HepG2 (cell line): ENCODE results near the gene CEP131. TPM values are rescaled to one million over a fixed set of nuclear protein-coding genes. Genes with fewer than 3 reads are reported as not detected.

ENCODE experiments used
- FOXK1 ChIP-seq: sonication (generic); formaldehyde crosslinking; IDR thresholded peaks from 2 replicates; pipeline ENCODE4 v1.4.0; 2020; ENCODE audit warnings: low read depth, missing genetic modification reagents, borderline replicate concordance
- MYNN ChIP-seq: sonication (generic); formaldehyde crosslinking; IDR thresholded peaks from 2 replicates; pipeline ENCODE4 v1.4.0; 2020; ENCODE audit warnings: mild to moderate bottlenecking, low read depth, missing genetic modification reagents
- NONO ChIP-seq, 2 experiments: fragments of 450-650 bp in 1 of 2; sonication (generic) in 1 of 2; formaldehyde crosslinking in 1 of 2; IDR thresholded peaks in 1 of 2; conservative IDR thresholded peaks in 1 of 2; 2 replicates each; pipeline versions ENCODE4 v1.6.1 to v1.8.0; 2017 to 2022; ENCODE audit warnings: mild to moderate bottlenecking in 1 of 2, missing genetic modification reagents in 1 of 2, moderate library complexity in 1 of 2
- ZNF841 ChIP-seq: sonication (generic); formaldehyde crosslinking; IDR thresholded peaks from 2 replicates; pipeline ENCODE4 v1.8.1; 2023; ENCODE audit warnings: missing genetic modification reagents, borderline replicate concordance
- ZSCAN25 ChIP-seq: sonication (generic); formaldehyde crosslinking; IDR thresholded peaks from 2 replicates; pipeline ENCODE4 v1.8.0; 2022; ENCODE audit warnings: mild to moderate bottlenecking, missing genetic modification reagents
- polyA plus RNA-seq, 8 experiments: library from polyadenylated mRNA; depleted of rRNA in 3 of 8; stranded (reverse) in 7 of 8; unstranded in 1 of 8; fragments of >200 nt; fragmentation: Illumina TruSeq in 4 of 8; extraction: Trizol in 4 of 8; gene quantifications; 2 replicates each; pipeline versions ENCODE4 v1.2.1 to v1.2.3, GENCODE V29; 2011 to 2016; ENCODE audit warnings: low read depth in 4 of 8, missing spikeins in 1 of 8, mixed read lengths in 1 of 8; ENCODE audit not compliant: insufficient read depth in 1 of 8
- total RNA-seq, 5 experiments: library from RNA; depleted of rRNA; stranded (reverse); fragments of >200 nt; fragmentation: Illumina TruSeq; extraction: Trizol; gene quantifications; 2 replicates each; pipeline ENCODE4 v1.2.3, GENCODE V29; 2016; ENCODE audit warnings: low read depth in 1 of 5
- TF ChIP-seq, protein P1 (sequence below): IDR thresholded peaks from 2 replicates; pipeline ENCODE4 v1.6.1; 2016; ENCODE audit warnings: low read depth
- TF ChIP-seq, protein P2 (sequence below): sonication (generic); formaldehyde crosslinking; IDR thresholded peaks from 2 replicates; pipeline ENCODE4 v1.9.0; 2021; ENCODE audit warnings: mild to moderate bottlenecking, missing genetic modification reagents
- TF ChIP-seq, protein P3 (sequence below): IDR thresholded peaks from 2 replicates; pipeline ENCODE4 v1.6.1; 2016; ENCODE audit warnings: mild to moderate bottlenecking
- TF ChIP-seq, protein P4 (sequence below): sonication (generic); formaldehyde crosslinking; IDR thresholded peaks from 2 replicates; pipeline ENCODE4 v1.4.0; 2020; ENCODE audit warnings: missing genetic modification reagents
- TF ChIP-seq, protein P5 (sequence below): sonication (generic); formaldehyde crosslinking; IDR thresholded peaks from 2 replicates; pipeline ENCODE4 v1.5.0; 2020; ENCODE audit warnings: missing genetic modification reagents, mild to moderate bottlenecking, borderline replicate concordance

The CEP131 gene
- total and polyA plus RNA-seq, 2 of the 13 experiments (the other 11 are each of a cell fraction or from before 2014, with no cell fraction given) = 5.0 to 16.8 TPM

DNA sequence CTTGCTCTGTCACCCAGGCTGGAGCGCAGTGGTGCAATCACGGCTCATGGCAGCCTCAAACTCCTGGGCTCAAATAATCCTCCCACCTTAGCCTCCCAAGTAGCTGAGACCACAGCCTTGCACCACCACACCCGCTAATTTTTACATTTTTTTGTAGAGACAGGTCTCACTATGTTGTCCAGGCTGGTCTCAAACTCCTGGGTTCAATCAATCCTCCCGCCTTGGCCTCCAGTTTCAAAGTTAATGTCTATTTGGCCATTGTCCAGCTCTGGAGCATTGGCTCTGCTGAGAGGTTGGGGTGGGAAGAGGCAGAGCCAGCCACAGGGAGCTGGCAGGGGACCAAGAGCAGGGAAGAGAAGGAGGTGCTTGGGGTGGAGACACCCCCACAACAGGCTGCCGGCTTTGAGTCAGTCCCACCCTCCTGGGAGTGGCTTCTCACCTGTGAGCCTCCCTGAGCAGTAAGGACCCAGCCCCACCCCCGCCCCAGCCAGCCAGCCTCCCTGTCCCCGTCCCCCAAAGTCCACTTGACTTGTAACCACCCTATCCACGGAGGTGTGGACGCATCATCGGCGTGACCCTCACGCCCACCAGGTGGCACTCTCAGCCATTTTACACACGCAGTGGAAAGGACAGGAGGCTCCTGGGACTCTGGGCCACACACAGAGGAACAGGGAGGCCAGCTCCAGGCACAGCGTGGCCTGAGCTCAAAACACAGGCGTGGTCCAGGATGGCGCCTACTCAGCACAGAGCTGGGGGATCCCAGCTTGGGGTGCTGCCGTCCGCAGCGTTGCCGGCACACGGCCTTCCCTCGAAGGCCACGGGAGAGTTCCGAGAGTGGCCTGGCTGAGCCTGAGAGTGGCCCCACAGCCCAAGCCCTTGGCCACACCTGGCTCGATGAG, 80.2 kb downstream of the CEP131 start (continued):
- TF ChIP-seq, protein P1, sequence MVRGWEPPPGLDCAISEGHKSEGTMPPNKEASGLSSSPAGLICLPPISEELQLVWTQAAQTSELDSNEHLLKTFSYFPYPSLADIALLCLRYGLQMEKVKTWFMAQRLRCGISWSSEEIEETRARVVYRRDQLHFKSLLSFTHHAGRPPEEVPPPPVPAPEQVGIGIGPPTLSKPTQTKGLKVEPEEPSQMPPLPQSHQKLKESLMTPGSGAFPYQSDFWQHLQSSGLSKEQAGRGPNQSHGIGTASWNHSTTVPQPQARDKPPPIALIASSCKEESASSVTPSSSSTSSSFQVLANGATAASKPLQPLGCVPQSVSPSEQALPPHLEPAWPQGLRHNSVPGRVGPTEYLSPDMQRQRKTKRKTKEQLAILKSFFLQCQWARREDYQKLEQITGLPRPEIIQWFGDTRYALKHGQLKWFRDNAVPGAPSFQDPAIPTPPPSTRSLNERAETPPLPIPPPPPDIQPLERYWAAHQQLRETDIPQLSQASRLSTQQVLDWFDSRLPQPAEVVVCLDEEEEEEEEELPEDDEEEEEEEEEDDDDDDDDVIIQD (CRISPR knock-in tag) = 0 out of 2 replicates have a peak, but pooled peaks have one; percentile 17
- TF ChIP-seq, protein P2, sequence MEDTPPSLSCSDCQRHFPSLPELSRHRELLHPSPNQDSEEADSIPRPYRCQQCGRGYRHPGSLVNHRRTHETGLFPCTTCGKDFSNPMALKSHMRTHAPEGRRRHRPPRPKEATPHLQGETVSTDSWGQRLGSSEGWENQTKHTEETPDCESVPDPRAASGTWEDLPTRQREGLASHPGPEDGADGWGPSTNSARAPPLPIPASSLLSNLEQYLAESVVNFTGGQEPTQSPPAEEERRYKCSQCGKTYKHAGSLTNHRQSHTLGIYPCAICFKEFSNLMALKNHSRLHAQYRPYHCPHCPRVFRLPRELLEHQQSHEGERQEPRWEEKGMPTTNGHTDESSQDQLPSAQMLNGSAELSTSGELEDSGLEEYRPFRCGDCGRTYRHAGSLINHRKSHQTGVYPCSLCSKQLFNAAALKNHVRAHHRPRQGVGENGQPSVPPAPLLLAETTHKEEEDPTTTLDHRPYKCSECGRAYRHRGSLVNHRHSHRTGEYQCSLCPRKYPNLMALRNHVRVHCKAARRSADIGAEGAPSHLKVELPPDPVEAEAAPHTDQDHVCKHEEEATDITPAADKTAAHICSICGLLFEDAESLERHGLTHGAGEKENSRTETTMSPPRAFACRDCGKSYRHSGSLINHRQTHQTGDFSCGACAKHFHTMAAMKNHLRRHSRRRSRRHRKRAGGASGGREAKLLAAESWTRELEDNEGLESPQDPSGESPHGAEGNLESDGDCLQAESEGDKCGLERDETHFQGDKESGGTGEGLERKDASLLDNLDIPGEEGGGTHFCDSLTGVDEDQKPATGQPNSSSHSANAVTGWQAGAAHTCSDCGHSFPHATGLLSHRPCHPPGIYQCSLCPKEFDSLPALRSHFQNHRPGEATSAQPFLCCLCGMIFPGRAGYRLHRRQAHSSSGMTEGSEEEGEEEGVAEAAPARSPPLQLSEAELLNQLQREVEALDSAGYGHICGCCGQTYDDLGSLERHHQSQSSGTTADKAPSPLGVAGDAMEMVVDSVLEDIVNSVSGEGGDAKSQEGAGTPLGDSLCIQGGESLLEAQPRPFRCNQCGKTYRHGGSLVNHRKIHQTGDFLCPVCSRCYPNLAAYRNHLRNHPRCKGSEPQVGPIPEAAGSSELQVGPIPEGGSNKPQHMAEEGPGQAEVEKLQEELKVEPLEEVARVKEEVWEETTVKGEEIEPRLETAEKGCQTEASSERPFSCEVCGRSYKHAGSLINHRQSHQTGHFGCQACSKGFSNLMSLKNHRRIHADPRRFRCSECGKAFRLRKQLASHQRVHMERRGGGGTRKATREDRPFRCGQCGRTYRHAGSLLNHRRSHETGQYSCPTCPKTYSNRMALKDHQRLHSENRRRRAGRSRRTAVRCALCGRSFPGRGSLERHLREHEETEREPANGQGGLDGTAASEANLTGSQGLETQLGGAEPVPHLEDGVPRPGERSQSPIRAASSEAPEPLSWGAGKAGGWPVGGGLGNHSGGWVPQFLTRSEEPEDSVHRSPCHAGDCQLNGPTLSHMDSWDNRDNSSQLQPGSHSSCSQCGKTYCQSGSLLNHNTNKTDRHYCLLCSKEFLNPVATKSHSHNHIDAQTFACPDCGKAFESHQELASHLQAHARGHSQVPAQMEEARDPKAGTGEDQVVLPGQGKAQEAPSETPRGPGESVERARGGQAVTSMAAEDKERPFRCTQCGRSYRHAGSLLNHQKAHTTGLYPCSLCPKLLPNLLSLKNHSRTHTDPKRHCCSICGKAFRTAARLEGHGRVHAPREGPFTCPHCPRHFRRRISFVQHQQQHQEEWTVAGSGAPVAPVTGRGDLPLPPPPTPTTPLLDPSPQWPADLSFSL (CRISPR knock-in tag) = 0 out of 2 replicates have a peak, but pooled peaks have one; percentile 52
- TF ChIP-seq ZSCAN25 (CRISPR knock-in tag) = peak; percentile 57; the same call in 1 of the 2 replicates
- TF ChIP-seq, protein P3, sequence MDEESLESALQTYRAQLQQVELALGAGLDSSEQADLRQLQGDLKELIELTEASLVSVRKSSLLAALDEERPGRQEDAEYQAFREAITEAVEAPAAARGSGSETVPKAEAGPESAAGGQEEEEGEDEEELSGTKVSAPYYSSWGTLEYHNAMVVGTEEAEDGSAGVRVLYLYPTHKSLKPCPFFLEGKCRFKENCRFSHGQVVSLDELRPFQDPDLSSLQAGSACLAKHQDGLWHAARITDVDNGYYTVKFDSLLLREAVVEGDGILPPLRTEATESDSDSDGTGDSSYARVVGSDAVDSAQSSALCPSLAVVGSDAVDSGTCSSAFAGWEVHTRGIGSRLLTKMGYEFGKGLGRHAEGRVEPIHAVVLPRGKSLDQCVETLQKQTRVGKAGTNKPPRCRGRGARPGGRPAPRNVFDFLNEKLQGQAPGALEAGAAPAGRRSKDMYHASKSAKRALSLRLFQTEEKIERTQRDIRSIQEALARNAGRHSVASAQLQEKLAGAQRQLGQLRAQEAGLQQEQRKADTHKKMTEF (CRISPR knock-in tag) = peak; percentile 31; the same call in 1 of the 2 replicates
- TF ChIP-seq ZNF841 = no peak
- TF ChIP-seq, protein P4, sequence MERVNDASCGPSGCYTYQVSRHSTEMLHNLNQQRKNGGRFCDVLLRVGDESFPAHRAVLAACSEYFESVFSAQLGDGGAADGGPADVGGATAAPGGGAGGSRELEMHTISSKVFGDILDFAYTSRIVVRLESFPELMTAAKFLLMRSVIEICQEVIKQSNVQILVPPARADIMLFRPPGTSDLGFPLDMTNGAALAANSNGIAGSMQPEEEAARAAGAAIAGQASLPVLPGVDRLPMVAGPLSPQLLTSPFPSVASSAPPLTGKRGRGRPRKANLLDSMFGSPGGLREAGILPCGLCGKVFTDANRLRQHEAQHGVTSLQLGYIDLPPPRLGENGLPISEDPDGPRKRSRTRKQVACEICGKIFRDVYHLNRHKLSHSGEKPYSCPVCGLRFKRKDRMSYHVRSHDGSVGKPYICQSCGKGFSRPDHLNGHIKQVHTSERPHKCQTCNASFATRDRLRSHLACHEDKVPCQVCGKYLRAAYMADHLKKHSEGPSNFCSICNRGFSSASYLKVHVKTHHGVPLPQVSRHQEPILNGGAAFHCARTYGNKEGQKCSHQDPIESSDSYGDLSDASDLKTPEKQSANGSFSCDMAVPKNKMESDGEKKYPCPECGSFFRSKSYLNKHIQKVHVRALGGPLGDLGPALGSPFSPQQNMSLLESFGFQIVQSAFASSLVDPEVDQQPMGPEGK = peak; percentile 76
- 0 out of 2 replicates have a peak, but pooled peaks have one; percentile 27 for TF ChIP-seq FOXK1
- no peak for TF ChIP-seq NONO (IDR thresholded peaks at IDR 0.05)
- peak; percentile 71; the same call in 1 of the 2 replicates for TF ChIP-seq NONO (CRISPR knock-in tag; conservative IDR thresholded peaks at IDR 0.05)
- TF ChIP-seq, protein P5, sequence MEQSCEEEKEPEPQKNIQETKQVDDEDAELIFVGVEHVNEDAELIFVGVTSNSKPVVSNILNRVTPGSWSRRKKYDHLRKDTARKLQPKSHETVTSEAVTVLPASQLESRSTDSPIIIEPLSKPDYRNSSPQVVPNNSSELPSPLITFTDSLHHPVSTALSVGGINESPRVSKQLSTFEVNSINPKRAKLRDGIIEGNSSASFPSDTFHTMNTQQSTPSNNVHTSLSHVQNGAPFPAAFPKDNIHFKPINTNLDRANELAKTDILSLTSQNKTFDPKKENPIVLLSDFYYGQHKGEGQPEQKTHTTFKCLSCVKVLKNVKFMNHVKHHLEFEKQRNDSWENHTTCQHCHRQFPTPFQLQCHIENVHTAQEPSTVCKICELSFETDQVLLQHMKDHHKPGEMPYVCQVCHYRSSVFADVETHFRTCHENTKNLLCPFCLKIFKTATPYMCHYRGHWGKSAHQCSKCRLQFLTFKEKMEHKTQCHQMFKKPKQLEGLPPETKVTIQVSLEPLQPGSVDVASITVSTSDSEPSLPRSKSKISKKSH (CRISPR knock-in tag) = peak; percentile 61; the same call in 1 of the 2 replicates
- TF ChIP-seq MYNN (CRISPR knock-in tag) = no peak
